HG03354 (cell line): ENCODE data around the gene FAM187B.
"Not testable (repeated sequence)": the region's sequence is repeated elsewhere in the genome, so short reads cannot be mapped to it uniquely, and the experiment has no call there.

Experiments
- ATAC-seq: cut with Tn5 transposase; IDR thresholded peaks from one replicate; pipeline ENCODE4 v1.9.1; 2021; ENCODE audit warnings: mild to moderate bottlenecking; ENCODE audit not compliant: unreplicated experiment, poor library complexity, severe bottlenecking

FAM187B gene

DNA sequence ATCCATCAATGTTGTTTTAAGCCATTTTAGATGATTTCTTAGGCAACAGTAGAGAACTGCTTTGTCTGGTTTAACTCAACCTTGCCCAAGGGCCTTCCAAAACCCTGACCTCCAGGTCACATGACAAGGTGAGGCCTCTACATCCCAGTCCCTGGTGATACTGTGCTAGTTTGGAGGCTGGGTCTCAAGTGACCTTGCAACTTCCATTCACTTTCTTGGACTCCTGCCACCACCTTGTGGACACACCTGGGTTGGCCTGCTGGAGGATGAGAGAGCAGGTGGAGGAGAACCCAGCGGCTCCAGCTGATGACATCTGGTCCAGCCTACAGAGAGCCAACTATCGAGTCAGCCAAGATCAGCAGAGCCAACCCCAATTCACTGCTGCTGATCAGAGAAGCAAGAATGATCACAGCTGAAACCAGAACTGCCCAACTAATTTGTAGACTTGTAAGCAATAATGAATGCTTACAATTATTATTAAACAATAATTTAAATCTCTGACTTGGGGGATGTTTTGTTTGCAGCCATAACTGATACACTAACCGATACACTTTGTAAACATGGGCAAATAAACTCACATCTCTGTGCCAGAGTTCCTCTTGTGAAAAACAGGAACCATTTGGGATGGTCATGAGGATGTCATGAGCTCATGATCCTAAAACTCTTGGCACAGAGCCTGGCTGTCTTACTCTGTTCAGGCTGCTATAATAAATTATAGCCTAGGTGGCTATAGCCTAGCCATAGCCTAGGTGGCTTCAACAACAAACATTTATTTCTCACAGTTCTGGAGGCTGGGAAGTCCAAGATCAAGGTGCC, 11.5 kb downstream of the FAM187B start:
- no peak for ATAC-seq

GRCh38 chr19:35216016-35216832, 12.3 kb downstream of the FAM187B start:
- no peak for ATAC-seq

DNA sequence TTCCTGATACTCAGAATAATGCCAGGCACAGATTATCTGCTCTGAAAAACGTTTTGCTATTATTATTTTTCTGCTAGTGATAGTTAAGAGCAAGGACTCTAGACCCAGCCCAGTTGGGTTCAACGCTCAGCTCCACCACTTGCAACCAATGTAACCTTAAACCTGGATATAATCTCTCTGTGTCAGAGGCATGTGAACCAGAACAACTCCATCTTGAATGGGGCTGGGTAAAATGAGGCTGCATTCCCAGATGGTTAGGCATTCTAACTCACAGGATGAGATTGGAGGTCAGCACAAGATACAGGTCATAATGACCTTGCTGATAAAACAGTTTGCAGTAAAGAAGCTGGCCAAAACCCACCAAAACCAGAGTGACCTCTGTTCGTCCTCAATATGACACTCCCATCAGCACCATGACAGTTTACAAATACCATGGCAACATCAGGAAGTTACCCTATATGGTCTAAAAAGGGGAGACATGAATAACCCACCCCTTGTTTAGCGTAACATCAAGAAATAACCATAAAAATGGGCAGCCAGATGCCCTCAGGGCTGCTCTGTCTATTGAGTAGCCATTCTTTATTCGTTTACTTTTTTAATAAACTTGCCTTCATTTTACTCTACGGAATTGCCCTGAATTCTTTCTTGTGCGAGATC, 13.6 kb downstream of the FAM187B start:
- ATAC-seq: no peak

- peak; percentile 68 for ATAC-seq
These were observed 14.6 kb downstream of the FAM187B start for GRCh38 chr19:35213663-35214632.

GRCh38 chr19:35212241-35212640, 16.3 kb downstream of the FAM187B start:
- ATAC-seq: no peak

- no peak for ATAC-seq
These were observed 16.9 kb downstream of the FAM187B start for GRCh38 chr19:35211545-35212230.

DNA sequence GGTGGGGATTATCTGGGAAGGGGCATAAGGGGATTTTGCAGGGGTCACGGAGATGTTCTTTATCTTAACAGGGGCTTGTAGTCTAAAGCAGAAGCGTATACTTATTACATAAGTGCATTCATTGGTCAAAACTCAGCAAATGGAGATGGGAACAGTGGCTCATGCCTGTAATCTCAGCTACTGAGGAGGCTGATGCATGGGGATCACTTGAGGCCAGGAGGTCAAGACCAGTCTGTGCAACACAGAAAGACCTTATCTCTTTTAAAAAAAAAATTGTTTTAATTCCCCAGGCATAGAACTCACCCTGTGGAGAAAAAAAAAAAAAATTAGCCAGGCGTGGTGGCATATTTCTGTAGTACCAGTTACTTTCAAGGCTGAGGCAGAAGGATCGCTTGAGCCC, 18.9 kb downstream of the FAM187B start:
- no peak for ATAC-seq

DNA sequence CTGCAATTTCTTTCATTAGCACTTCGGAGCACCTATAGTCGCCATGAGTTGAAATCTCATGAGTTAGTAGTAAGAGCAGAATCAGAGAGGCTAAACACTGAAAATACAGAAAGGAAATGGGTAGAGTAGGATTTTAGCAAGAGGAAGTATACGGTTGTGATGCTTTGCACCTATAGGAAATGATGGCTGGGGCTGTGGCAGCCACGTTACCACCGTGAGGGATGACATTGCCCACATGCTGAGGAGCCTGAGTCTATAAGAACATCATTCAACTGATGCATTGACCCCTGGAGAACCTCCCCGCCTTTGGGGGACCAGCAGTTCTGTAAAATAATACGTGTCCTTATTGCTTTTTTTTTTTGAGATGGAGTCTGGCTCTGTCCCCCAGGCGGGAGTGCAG, 20.4 kb downstream of the FAM187B start:
- ATAC-seq: no peak

- ATAC-seq: no peak
These were observed 21.1 kb downstream of the FAM187B start for GRCh38 chr19:35207391-35207871.

DNA sequence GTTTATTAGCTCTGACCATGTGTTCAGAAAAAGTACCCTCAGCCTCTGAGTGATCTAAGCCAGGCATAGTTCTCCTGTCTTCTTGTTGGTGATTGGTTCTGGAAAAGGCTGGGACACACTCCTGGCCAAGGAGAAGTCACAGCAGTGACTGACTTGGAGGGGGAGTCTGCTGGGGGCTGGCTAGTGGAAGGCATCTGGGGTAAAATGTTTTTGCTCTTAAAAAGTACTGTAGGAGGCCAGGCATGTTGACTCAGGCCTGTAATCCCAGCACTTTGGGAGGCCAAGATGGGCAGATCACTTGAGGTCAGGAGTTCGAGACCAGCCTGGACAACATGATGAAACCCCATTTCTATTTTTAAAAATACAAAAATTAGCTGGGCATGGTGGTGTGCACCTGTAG, 21.7 kb downstream of the FAM187B start:
- ATAC-seq: no peak

DNA sequence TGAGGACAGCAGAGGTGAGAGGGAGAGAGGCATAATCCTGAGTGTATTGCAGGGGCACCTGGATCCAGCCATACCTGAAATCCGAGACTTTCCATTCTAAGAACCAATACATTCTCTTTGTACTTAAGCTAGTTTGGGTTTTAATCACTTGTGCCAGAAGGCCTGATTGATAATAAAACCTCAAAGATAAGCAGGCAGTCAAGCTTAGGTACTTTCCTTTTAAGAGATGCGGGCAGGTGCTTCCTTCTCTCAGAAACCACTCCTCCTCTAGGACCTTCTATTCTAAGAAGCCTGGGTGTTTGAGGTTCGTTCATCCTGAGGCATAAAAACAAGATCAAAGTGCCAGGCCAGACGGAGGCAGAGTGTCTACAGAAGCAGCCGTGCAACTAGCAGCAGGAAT, 22.2 kb downstream of the FAM187B start:
- ATAC-seq: peak; percentile 32

- ATAC-seq: no peak
These were observed 22.7 kb downstream of the FAM187B start for GRCh38 chr19:35205733-35206323.

GRCh38 chr19:35204799-35205732, 23.5 kb downstream of the FAM187B start:
- ATAC-seq: peak; percentile 80

GRCh38 chr19:35202722-35203688, 25.5 kb downstream of the FAM187B start:
- no peak for ATAC-seq

DNA sequence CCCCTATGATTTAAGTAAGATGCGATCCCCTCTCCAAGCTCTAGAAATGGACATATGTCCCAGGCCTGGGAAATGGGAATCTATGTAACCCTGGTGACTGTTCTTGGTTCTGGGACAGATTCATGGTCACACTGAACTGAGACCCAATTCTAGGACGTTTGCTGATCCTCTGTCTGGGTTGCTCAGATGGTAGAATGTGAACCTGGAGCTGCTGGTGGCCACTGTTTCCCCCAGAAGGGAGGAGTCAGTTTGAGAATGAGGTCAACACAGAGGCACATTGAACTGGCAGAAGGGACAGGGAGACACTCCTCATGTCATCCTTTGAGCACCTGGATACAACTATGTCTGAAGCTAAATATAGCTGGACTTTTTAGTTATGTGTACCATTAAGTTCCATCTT, 29.1 kb downstream of the FAM187B start:
- no peak for ATAC-seq

- ATAC-seq: not testable (repeated sequence)
These were observed 31.7 kb downstream of the FAM187B start for GRCh38 chr19:35196861-35197260.
